Germinal center (tissue), 1 donor: Measurements from ENCODE around the gene S100A3.
A peak's percentile ranks its signal among the peaks of the same experiment; 100 is the strongest.

Source experiments
- DNase-seq: peaks from one replicate; pipeline ENCODE4 v3.0.0; 2012; ENCODE audit warnings: mixed read lengths, low spot score

S100A3 gene

DNA sequence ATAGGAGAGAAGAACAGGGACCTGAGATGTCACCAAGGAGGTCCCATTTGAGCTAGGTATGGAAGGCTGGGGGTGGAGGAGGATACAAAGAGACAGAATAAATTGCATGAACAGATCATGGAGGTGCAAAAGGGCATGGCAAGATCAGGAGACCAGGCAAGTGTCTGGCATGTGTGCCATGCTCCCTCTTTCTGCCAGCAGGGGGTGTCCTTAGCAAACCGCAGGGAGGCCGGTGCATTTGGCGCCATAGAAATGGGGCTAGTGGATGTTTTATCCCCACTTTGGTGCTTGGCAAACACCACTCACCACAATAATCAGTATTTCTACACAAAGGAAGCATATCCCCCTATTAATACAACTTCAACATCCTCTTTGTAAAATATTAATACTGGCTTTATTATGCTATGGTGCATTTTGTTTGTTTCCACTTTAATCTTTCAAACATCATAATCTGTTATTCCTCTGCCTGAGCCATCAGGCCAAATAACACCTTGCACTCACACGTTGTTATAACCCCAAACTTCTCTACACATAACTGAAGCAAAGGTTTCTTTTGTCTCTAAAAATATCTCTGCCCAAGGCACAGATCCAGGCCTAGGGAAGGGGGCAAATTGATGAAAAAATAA is 39.2 kb downstream of the S100A3 start:
- DNase-seq: peak; percentile 64

DNA sequence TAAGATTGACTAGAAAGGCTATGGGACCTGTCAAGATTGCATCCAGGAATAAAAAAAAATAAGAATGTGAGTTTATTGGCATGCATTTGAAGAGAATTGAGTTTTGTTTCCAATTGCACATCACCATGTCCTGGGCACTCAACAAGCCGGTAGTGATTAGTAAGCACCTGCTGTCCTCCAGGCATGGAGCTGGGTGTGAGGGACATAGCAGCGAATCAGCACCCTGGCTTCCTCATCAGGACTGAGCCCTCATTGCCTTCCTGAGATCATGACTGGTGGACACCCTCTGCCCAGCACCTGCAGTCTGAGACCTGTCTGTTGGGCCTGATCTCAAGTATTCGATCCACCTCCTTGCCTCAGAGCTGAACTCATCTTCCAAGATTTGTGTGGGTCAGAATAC is 40.0 kb downstream of the S100A3 start:
- DNase-seq: no peak

DNA sequence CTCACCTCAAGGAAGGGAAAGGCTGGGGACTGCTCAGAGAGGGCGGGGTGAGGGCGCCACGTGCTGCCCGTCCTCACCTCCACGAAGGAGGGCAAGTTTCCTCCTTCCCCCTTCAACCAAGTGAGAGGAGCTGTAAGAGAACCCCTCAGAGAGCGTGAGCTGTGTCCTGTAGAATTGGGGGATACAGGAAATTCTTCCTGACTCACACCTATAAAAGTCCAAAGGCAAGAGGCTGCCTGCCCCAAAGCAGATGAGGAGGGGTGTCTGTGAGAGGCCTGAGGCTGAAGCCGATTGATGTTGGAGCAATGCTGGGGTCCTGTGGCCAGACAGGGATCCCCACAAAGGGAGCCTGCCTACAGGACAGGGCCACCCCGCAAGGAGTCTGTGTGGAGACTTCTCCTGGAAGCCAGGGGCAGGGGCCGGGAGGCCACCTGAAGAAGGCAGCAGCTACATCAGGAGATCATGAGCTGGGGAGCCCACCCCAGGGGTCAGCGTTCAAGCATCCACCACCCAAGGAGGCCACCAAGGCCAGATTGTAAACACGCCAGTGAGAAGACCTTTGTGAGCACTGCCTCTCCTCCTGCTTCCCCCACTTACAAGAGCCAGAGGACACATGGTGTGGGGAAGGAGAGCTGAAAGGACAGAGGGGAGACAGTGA is 41.0 kb downstream of the S100A3 start:
- DNase-seq: no peak

DNA sequence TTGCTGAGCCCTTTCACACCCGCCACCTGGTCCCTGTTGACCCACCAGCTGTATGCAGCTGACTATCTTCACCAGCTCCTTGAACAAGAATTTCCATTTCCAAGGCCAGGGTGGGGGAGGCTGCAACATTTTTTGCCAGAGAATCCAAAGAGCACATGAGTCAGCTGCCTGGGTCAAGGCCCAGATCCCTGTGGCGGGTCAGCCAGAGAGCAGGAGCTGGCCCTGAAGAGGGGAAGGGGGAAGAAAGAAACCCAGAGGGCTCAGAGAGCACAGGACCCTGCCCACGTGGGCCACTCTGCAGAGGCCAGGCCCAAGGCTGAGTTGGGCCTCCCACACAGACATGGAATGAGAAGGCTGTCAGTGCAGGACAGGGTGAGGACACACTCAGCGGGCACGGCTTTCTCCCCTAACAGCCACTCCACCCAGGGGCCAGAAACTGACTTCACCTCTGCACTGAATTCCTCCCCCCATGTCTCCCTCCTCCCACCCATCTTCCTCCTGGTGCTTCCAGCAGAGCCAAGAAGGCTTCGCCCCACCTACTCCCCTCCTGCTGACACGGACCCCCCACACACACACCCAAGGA is 42.1 kb downstream of the S100A3 start:
- DNase-seq: no peak

DNA sequence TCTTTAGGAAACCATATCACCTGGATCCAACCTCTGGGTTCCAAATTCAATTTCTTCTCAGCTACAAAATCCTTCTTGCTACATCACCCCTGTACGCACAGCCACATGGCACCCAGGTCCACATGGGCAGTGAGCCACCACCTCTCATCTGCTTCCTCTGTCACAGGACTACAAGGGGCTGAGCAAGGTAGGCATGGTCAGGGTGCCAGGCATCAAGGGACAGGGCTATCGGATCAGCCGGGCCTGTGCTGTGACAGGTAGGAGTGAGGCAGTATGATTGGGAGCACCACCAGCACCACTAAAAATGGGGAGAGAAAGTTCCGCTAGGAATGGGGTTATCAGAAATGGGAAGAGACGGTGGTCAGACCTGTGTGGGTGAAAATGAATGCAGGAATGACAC is 42.7 kb downstream of the S100A3 start:
- no peak for DNase-seq

DNA sequence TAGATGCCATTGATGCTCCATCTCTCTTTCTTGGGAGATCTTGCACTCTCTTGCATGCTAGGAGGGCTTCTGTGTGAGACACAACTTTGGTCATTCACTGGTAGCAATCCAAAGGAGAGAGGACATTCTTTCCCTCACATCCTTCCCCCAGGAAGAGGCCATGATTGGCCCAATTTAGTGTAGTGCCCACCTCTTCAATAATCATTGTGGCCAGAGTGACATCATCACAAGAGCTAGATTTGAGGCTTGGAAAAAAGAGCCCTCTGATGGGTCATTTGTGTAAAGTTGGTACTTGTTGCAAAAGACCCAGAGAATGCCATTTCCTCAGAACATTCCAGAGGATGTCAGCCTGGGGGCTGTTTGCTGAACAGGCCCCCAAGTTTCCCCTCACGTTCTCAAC is 43.5 kb downstream of the S100A3 start:
- no peak for DNase-seq

DNA sequence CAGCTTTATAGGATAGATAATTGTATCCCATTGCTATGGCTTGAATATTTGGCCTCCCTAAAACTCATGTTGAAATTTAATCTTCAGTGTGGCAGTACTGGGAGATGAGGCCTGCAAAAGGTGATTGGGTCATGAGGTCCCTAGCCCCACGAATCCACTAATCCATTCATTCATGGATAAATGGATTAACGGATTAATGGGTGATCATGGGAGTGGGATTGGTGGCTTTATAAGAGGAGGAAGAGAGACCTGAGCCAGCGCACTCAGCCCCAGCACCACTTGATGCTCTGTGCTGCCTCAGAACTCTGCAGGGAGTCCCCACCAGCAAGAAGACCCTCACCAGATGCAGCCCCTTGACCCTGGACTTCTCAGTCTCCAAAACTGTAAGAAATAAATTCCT is 45.3 kb downstream of the S100A3 start:
- DNase-seq: no peak

DNA sequence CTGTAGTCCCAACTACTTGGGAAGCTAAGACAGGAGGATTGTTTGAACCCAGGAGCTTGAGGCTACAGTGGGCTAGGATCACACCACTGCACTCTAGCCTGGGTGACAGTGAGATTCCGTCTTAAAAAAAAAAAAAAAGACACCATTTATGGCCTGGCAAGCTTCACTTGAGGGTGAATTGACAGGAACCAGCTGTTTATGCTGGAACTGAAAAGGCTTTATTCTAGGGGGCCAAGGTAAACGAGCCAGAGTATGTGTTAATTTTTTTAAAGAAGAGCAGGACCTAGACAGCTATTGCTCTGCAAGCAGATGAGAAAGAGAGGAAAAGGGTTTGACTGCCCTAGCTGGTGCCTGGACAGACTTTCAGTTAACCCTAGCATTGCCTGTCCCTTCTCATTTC is 50.3 kb downstream of the S100A3 start:
- DNase-seq: no peak
